Measurements from ENCODE around the gene LGI1. TPM values are rescaled to one million over a fixed set of nuclear protein-coding genes. Genes with fewer than 3 reads are reported as not detected.

Gene LGI1
- total RNA-seq, 1 donor from 2014 or later = not detected

GRCh38 chr10:93835770-93836169 lies 78.0 kb downstream of the LGI1 start:
- Histone ChIP-seq H3K27me3 (ENCODE audit: control insufficient read depth, insufficient read depth, low read length) (no peaks in the 10 kb centered on the region), H3K4me3 (ENCODE audit: low read depth, low read length) (no peak overlapping the region), H3K36me3 (ENCODE audit: control insufficient read depth, insufficient read depth, low read length) (no peaks in the 10 kb centered on the region)
- DNase-seq (ENCODE audit: low read depth) (no peak), FAIRE-seq (no peak)
- no peak for TF ChIP-seq CTCF (IDR thresholded peaks at IDR 0.05; ENCODE audit: insufficient read depth, low read length, severe bottlenecking)

GRCh38 chr10:93837822-93838221 lies 80.1 kb downstream of the LGI1 start:
- Histone ChIP-seq H3K27me3 (ENCODE audit: control insufficient read depth, insufficient read depth, low read length) (no peaks in the 10 kb centered on the region), H3K4me3 (ENCODE audit: low read depth, low read length) (no peak overlapping the region), H3K36me3 (ENCODE audit: control insufficient read depth, insufficient read depth, low read length) (no peaks in the 10 kb centered on the region)
- TF ChIP-seq CTCF (IDR thresholded peaks at IDR 0.05; ENCODE audit: insufficient read depth, low read length, severe bottlenecking) = no peak
- FAIRE-seq (no peak), DNase-seq (ENCODE audit: low read depth) (no peak)

GRCh38 chr10:93838278-93838677 lies 80.5 kb downstream of the LGI1 start:
- DNase-seq (ENCODE audit: low read depth) (no peak), FAIRE-seq (no peak)
- no peaks in the 10 kb centered on the region for H3K27me3 ChIP-seq (ENCODE audit: control insufficient read depth, insufficient read depth, low read length)
- H3K36me3 ChIP-seq (ENCODE audit: control insufficient read depth, insufficient read depth, low read length) = no peaks in the 10 kb centered on the region
- no peak overlapping the region for H3K4me3 ChIP-seq (ENCODE audit: low read depth, low read length)
- no peak for TF ChIP-seq CTCF (IDR thresholded peaks at IDR 0.05; ENCODE audit: insufficient read depth, low read length, severe bottlenecking)

- TF ChIP-seq CTCF (IDR thresholded peaks at IDR 0.05; ENCODE audit: insufficient read depth, low read length, severe bottlenecking) = no peak
- no peak for DNase-seq (ENCODE audit: low read depth)
- no peak for FAIRE-seq
- H3K4me3 ChIP-seq (ENCODE audit: low read depth, low read length) = no peak overlapping the region
- no peaks in the 10 kb centered on the region for H3K27me3 ChIP-seq (ENCODE audit: control insufficient read depth, insufficient read depth, low read length)
- H3K36me3 ChIP-seq (ENCODE audit: control insufficient read depth, insufficient read depth, low read length) = no peaks in the 10 kb centered on the region
These were observed 84.2 kb downstream of the LGI1 start for GRCh38 chr10:93841961-93842360.

- H3K4me3 ChIP-seq (ENCODE audit: low read depth, low read length) = no peak overlapping the region
- FAIRE-seq = no peak
These were observed 87.4 kb downstream of the LGI1 start for GRCh38 chr10:93844979-93845626.

More at GRCh38 chr10:93844979-93845626, 87.4 kb downstream of the LGI1 start:
- Histone ChIP-seq H3K36me3 (ENCODE audit: control insufficient read depth, insufficient read depth, low read length) (no peaks in the 10 kb centered on the region), H3K27me3 (ENCODE audit: control insufficient read depth, insufficient read depth, low read length) (no peaks in the 10 kb centered on the region)
- no peak for TF ChIP-seq CTCF (IDR thresholded peaks at IDR 0.05; ENCODE audit: insufficient read depth, low read length, severe bottlenecking)
- DNase-seq (ENCODE audit: low read depth) = no peak

Other genes with a start within 250 kb of the LGI1 start
- gene FFAR4, start 191.3 kb upstream of the LGI1 start, total RNA-seq = not detected in 2 replicates
- gene RBP4, start 156.7 kb upstream of the LGI1 start, total RNA-seq = not detected in 2 replicates
- gene PDE6C, start 145.4 kb upstream of the LGI1 start, total RNA-seq = not detected in 2 replicates
- 4.7 and 7.2 TPM in 2 replicates for gene FRA10AC1, start 55.3 kb upstream of the LGI1 start, total RNA-seq
- 2.1 and 2.4 TPM in 2 replicates for gene SLC35G1, start 136.0 kb downstream of the LGI1 start, total RNA-seq
- gene PLCE1, start 236.0 kb downstream of the LGI1 start, total RNA-seq = 0.26 and 1.0 TPM in 2 replicates

Data from bronchial epithelial cell (primary cell).